Duodenal mucosa (tissue), 2 donors: ENCODE data around the gene MUC6.

Source experiments
- H3K27ac ChIP-seq: one replicate; pipeline ENCODE4 v1.7.0; 2013; ENCODE audit warnings: low read depth, low read length
- H3K27me3 ChIP-seq, 2 donors: one replicate each; pipeline ENCODE4 v1.7.0; 2013; ENCODE audit warnings: low read length in 2 of 2, control low read depth in 1 of 2; ENCODE audit not compliant: insufficient read depth in 2 of 2, control insufficient read depth in 1 of 2
- H3K36me3 ChIP-seq, 2 donors: one replicate each; pipeline ENCODE4 v1.7.0; 2013; ENCODE audit warnings: low read length in 2 of 2, control low read depth in 1 of 2; ENCODE audit not compliant: insufficient read depth in 2 of 2, control insufficient read depth in 1 of 2
- H3K4me1 ChIP-seq, 2 donors: one replicate each; pipeline ENCODE4 v1.7.0; 2013; ENCODE audit warnings: low read length in 2 of 2, control low read depth in 1 of 2; ENCODE audit not compliant: insufficient read depth in 2 of 2, control insufficient read depth in 1 of 2
- H3K4me3 ChIP-seq, 2 donors: one replicate each; pipeline ENCODE4 v1.7.0; 2013; ENCODE audit warnings: low read length in 2 of 2, low read depth in 1 of 2
- H3K9ac ChIP-seq, 2 donors: one replicate each; pipeline ENCODE4 v1.7.0; 2013; ENCODE audit warnings: low read length in 2 of 2, low read depth in 1 of 2
- H3K9me3 ChIP-seq, 2 donors: one replicate each; pipeline ENCODE4 v1.7.0; 2013; ENCODE audit warnings: low read length in 2 of 2, control low read depth in 1 of 2; ENCODE audit not compliant: control insufficient read depth in 1 of 2

The MUC6 gene, protein sequence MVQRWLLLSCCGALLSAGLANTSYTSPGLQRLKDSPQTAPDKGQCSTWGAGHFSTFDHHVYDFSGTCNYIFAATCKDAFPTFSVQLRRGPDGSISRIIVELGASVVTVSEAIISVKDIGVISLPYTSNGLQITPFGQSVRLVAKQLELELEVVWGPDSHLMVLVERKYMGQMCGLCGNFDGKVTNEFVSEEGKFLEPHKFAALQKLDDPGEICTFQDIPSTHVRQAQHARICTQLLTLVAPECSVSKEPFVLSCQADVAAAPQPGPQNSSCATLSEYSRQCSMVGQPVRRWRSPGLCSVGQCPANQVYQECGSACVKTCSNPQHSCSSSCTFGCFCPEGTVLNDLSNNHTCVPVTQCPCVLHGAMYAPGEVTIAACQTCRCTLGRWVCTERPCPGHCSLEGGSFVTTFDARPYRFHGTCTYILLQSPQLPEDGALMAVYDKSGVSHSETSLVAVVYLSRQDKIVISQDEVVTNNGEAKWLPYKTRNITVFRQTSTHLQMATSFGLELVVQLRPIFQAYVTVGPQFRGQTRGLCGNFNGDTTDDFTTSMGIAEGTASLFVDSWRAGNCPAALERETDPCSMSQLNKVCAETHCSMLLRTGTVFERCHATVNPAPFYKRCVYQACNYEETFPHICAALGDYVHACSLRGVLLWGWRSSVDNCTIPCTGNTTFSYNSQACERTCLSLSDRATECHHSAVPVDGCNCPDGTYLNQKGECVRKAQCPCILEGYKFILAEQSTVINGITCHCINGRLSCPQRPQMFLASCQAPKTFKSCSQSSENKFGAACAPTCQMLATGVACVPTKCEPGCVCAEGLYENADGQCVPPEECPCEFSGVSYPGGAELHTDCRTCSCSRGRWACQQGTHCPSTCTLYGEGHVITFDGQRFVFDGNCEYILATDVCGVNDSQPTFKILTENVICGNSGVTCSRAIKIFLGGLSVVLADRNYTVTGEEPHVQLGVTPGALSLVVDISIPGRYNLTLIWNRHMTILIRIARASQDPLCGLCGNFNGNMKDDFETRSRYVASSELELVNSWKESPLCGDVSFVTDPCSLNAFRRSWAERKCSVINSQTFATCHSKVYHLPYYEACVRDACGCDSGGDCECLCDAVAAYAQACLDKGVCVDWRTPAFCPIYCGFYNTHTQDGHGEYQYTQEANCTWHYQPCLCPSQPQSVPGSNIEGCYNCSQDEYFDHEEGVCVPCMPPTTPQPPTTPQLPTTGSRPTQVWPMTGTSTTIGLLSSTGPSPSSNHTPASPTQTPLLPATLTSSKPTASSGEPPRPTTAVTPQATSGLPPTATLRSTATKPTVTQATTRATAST (N-terminal part only)

DNA sequence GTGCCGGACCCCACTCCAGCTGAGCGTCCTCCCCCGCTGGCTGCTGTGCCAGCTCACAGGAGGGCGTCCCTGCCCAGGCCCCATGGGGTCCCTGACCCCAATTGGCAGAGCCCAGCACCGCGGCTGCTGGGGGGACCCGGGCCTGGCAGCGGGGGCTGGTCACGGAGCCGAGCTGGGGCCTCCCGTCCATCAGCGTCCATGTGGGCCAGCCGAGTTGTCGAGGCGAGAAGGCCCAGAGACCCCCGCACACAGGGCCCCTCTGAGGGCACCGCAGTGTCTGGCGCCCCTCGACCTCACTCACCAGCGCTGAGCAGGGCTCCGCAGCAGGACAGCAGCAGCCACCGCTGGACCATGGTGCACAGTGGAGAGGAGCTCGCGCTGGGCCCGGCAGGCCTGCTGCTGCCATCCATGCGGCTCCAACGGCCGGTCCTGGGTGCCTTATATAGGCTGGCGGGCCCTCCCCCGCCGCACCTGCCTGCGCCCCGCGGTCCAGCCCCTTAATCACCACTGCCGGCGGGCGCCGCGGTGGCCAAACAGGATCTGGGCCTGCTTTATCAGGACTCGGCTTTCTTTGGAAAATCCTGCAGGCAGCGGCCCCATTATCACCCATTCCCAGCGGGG, at the start of gene MUC6:
Gene MUC6, minus strand, starts transcription at position 416 of the 621 bp plus-strand sequence. Its CDS starts 63 bp downstream, at position 353.
- Histone ChIP-seq H3K27ac (no peak within 1 kb of the TSS), H3K9ac (no peak within 1 kb of the TSS), H3K36me3 (no peaks in the 10 kb centered on the region), H3K4me3 (no peak within 1 kb of the TSS), H3K9me3 (no peaks in the 10 kb centered on the region), H3K4me1 (no peaks in the 10 kb centered on the region), H3K27me3 (peaks cover 0 to 8% of the 10 kb centered on the region in 2 donors)

DNA sequence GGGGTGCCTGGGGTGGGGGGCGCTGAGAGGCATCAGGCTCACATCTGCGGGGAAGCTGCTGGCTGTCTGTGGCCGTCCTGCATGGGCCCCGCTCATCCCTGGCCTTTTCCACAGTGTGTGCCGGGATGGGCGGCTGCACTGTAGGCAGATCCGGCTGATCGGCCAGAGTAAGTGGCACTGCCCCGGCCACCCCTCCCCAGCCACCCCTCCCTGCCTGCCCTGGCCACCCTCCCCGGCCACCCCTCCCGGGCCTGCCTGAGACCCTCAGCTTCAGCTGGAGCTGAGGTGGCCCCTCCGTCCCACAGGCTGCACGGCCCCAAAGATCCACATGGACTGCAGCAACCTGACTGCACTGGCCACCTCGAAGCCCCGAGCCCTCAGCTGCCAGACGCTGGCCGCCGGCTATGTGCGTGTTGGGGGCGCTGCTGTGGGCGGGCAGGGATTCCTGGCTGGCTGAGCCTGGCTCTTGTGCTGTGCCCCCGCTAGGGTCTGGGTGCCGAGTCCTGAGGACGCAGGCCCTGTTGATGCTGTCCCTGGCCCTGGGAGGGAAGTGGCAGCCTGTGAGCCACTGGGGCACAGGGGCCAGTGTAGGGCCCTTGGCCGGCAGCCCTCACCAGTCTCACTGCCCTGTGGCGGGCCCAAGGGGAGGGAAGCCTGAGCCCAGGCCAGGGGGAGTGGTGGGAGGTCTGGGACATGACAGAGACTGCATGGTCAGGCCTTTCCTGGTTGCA, 49.1 kb upstream of the MUC6 start:
- H3K27me3 ChIP-seq = no peaks in the 10 kb centered on the region
- no peaks in the 10 kb centered on the region for H3K4me1 ChIP-seq
- no peaks in the 10 kb centered on the region for H3K36me3 ChIP-seq
- no peaks in the 10 kb centered on the region for H3K9me3 ChIP-seq
- H3K27ac ChIP-seq = no peak overlapping the region
- H3K4me3 ChIP-seq = no peak overlapping the region
- H3K9ac ChIP-seq = no peak overlapping the region

DNA sequence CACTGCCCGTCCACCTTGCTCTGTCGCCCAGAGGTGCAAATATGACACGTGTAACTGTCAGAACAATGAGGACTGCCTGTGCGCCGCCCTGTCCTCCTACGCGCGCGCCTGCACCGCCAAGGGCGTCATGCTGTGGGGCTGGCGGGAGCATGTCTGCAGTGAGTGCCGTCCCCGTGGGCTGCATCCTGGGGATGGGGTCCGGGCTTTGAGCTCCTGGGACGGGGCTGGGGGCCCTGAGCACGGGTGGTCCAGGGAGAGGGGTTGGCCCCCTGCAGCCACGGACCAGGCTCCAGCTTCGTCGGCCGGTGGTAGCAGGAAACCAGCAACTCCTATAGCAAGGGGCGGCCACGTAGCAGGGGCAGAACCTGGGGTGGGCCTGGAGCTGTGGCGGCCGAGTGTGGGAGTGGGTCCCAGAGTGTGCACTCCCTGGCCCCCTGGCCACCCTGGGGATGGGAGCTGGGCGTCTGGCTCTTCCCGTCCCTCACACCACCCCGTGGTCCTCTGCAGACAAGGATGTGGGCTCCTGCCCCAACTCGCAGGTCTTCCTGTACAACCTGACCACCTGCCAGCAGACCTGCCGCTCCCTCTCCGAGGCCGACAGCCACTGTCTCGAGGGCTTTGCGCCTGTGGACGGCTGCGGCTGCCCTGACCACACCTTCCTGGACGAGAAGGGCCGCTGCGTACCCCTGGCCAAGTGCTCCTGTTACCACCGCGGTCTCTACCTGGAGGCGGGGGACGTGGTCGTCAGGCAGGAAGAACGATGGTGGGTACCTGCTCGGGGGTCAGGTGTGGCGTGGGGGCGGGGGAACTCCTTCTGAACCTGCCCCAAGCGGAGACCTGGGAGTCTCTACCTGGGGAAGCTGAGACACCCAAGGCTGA, 48.3 kb upstream of the MUC6 start:
- Histone ChIP-seq H3K9ac (no peak overlapping the region), H3K36me3 (no peaks in the 10 kb centered on the region), H3K9me3 (no peaks in the 10 kb centered on the region), H3K4me3 (no peak overlapping the region), H3K4me1 (no peaks in the 10 kb centered on the region), H3K27ac (no peak overlapping the region), H3K27me3 (no peaks in the 10 kb centered on the region)

DNA sequence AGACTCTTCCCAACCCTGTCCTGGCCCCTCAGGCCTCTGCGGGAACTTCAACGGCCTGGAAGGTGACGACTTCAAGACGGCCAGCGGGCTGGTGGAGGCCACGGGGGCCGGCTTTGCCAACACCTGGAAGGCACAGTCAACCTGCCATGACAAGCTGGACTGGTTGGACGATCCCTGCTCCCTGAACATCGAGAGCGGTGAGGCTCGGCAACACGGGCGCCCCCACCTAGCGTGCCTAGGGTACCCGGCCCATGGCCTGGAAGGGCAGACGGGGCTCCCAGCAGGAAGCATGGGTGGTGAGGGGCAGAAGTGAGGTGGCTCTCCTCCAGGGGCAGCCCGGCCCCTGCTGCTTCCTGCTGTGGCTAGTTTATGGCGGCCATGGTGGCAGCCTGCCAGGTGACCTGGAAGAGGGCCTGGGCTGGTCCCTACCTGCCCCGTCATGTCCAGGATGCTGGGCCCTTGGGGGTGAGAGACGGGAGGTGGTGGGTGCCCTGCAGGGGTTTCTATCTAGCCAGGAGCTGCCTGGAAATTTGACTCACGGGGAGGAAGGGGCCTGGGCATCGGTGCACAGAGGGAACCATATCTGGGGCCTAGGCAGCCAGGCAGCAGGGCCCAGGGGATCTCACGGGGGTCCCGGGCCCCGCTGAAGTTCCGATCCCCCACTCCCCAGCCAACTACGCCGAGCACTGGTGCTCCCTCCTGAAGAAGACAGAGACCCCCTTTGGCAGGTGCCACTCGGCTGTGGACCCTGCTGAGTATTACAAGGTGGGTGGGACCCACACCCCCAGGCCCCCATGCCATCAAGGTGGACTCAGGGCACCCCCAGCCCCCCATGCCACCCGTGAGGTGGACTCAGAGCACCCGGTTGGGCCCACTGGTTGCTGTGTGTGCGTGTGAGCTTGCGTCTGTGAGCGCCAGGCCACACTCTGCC, 47.4 kb upstream of the MUC6 start:
- Histone ChIP-seq H3K27me3 (no peaks in the 10 kb centered on the region), H3K4me1 (no peaks in the 10 kb centered on the region)

DNA sequence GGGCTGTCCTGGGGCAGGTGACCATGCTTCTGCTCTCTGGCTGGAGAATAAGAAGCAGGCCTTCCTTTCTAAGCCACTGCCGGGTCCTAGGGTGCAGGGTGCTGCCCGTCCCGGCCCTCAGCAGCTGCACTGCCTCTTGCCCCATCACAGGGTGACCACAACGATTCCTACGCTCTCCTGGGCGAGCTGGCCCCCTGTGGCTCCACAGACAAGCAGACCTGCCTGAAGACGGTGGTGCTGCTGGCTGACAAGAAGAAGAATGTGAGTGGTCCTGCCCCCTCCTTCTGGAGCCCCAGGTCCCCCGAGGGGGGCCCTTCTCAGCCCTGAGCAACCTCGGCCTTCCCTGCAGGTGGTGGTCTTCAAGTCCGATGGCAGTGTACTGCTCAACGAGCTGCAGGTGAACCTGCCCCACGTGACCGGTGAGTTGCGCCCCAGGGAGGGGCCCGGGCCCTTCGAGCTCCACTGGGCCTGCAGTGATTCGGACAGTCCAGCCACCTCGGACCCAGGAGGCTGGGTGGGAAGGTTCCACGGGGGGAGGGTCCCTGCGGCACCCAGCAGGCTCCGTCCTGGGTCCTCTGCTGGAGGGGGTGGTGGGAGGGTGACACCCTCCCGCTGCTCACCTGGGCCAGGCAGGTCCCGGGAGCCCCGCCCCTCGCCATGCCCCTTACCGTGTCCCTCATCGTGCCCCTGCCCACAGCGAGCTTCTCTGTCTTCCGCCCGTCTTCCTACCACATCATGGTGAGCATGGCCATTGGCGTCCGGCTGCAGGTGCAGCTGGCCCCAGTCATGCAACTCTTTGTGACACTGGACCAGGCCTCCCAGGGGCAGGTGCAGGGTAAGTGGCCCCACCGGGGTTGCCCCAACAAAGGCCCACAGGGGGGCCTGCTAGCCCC, 46.5 kb upstream of the MUC6 start:
- Histone ChIP-seq H3K27ac (no peak overlapping the region), H3K9ac (no peak overlapping the region), H3K4me3 (no peak overlapping the region), H3K4me1 (no peaks in the 10 kb centered on the region), H3K9me3 (no peaks in the 10 kb centered on the region), H3K27me3 (no peaks in the 10 kb centered on the region), H3K36me3 (no peaks in the 10 kb centered on the region)

More for the DNA sequence above, 47.4 kb upstream of the MUC6 start:
- H3K9ac ChIP-seq = no peak overlapping the region
- no peaks in the 10 kb centered on the region for H3K36me3 ChIP-seq
- H3K4me3 ChIP-seq = no peak overlapping the region
- H3K9me3 ChIP-seq = no peaks in the 10 kb centered on the region
- H3K27ac ChIP-seq = no peak overlapping the region

DNA sequence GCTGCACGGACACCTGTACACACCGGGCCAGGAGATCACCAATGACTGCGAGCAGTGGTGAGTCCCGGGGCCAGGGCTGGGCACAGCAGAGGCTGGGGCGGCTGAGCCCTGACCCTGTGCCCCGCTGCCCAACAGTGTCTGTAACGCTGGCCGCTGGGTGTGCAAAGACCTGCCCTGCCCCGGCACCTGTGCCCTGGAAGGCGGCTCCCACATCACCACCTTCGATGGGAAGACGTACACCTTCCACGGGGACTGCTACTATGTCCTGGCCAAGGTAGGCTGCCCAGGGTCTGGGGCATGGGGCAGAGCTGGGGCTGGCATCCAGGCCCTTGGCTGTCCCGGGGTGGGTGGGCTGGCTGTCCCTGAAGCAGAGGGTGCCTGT, 45.8 kb upstream of the MUC6 start:
- Histone ChIP-seq H3K27me3 (no peaks in the 10 kb centered on the region), H3K36me3 (no peaks in the 10 kb centered on the region), H3K9ac (no peak overlapping the region), H3K4me3 (no peak overlapping the region), H3K27ac (no peak overlapping the region), H3K4me1 (no peaks in the 10 kb centered on the region), H3K9me3 (no peaks in the 10 kb centered on the region)

DNA sequence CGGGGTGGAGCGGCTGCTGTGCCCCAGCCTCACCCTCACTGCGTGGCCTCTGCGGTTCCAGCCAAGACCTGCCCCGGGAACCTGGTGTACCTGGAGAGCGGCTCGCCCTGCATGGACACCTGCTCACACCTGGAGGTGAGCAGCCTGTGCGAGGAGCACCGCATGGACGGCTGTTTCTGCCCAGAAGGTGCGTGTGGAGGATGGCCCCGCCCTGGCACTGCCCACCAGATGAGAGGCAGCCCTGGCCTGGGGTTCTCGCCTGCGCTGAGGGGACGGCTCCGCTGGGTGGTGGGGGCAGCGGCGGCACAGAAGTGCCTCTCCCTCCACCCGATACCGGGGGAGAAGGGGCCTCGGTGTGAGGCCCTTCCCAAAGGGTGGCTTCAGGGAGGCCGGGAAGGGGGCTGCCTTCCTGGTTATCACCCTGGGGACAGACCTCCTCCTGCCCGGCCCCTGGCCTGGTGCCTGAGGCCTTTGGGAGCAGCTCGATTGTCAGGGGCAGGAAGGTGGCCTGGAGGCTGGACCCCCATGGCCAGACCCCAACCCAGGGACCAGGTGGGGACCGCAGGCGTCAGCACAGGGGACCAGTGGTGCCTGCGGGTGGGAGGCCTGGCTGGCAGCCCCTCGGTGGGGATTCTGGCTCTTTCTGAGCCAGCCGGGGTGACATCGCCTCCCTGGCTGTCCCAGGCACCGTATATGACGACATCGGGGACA, 45.2 kb upstream of the MUC6 start:
- no peaks in the 10 kb centered on the region for H3K36me3 ChIP-seq
- H3K27me3 ChIP-seq = no peaks in the 10 kb centered on the region
- no peaks in the 10 kb centered on the region for H3K4me1 ChIP-seq
- H3K9ac ChIP-seq = no peak overlapping the region
- H3K9me3 ChIP-seq = no peaks in the 10 kb centered on the region
- no peak overlapping the region for H3K4me3 ChIP-seq
- H3K27ac ChIP-seq = no peak overlapping the region
